K562 (cell line): Measurements from ENCODE around the gene CCNY.
"Not testable (repeated sequence)": the region's sequence is repeated elsewhere in the genome, so short reads cannot be mapped to it uniquely, and the experiment has no call there.

Experiments
- BMI1 ChIP-seq: fragments of 150-350 bp; IDR thresholded peaks from 2 replicates; pipeline ENCODE4 v1.6.1; 2014; ENCODE audit warnings: low read length
- CHCHD3 ChIP-seq: fragments of 250-450 bp; sonication (Bioruptor Pico); IDR thresholded peaks from 2 replicates; pipeline ENCODE4 v2.1.2; 2022; ENCODE audit warnings: mild to moderate bottlenecking
- ESRRA ChIP-seq: fragments of 450-650 bp; IDR thresholded peaks from 2 replicates; pipeline ENCODE4 v1.6.1; 2014; ENCODE audit warnings: low read depth, mild to moderate bottlenecking, moderate library complexity, borderline replicate concordance
- EZH2 ChIP-seq: IDR thresholded peaks from 2 replicates; pipeline ENCODE4 v1.6.1; 2012; ENCODE audit warnings: low read depth, mild to moderate bottlenecking, inconsistent platforms, low read length, borderline replicate concordance
- POLR2A ChIP-seq: fragments of 450-650 bp; conservative IDR thresholded peaks from 2 replicates; pipeline ENCODE4 v1.6.1; 2016
- RAD21 ChIP-seq, 2 experiments: fragments of 250-450 bp in 1 of 2; fragments of 450-650 bp in 1 of 2; sonication (Bioruptor Pico) in 1 of 2; formaldehyde crosslinking in 1 of 2; IDR thresholded peaks in 1 of 2; conservative IDR thresholded peaks in 1 of 2; 2 replicates each; pipeline versions ENCODE4 v1.4.0 to v1.8.0; 2020 to 2022; ENCODE audit warnings: mild to moderate bottlenecking in 2 of 2, moderate library complexity in 1 of 2
- TCF3 ChIP-seq: sonication (generic); formaldehyde crosslinking; IDR thresholded peaks from 2 replicates; pipeline ENCODE4 v1.4.0; 2020; ENCODE audit warnings: mild to moderate bottlenecking, missing genetic modification reagents
- THAP12 ChIP-seq: fragments of 250-450 bp; sonication (Bioruptor Pico); IDR thresholded peaks from 2 replicates; pipeline ENCODE4 v1.9.0; 2021; ENCODE audit warnings: mild to moderate bottlenecking, inconsistent platforms
- ZBTB43 ChIP-seq: sonication (generic); formaldehyde crosslinking; IDR thresholded peaks from 2 replicates; pipeline ENCODE4 v1.8.0; 2023; ENCODE audit warnings: mild to moderate bottlenecking, missing genetic modification reagents
- ZNF512 ChIP-seq: IDR thresholded peaks from 2 replicates; pipeline ENCODE4 v1.6.1; 2016; ENCODE audit warnings: missing genetic modification characterization, missing compliant biosample characterization
- TF ChIP-seq, protein P1 (sequence below): sonication (generic); formaldehyde crosslinking; IDR thresholded peaks from 2 replicates; pipeline ENCODE4 v1.8.1; 2023; ENCODE audit warnings: mild to moderate bottlenecking, missing genetic modification reagents
- TF ChIP-seq, protein P2 (sequence below): fragments of 450-650 bp; formaldehyde crosslinking; IDR thresholded peaks from 2 replicates; pipeline ENCODE4 v1.4.0; 2020; ENCODE audit warnings: mild to moderate bottlenecking, moderate library complexity
- TF ChIP-seq, protein P3 (sequence below): sonication (generic); formaldehyde crosslinking; IDR thresholded peaks from 2 replicates; pipeline ENCODE4 v1.8.0; 2022; ENCODE audit warnings: mild to moderate bottlenecking, missing genetic modification reagents

DNA sequence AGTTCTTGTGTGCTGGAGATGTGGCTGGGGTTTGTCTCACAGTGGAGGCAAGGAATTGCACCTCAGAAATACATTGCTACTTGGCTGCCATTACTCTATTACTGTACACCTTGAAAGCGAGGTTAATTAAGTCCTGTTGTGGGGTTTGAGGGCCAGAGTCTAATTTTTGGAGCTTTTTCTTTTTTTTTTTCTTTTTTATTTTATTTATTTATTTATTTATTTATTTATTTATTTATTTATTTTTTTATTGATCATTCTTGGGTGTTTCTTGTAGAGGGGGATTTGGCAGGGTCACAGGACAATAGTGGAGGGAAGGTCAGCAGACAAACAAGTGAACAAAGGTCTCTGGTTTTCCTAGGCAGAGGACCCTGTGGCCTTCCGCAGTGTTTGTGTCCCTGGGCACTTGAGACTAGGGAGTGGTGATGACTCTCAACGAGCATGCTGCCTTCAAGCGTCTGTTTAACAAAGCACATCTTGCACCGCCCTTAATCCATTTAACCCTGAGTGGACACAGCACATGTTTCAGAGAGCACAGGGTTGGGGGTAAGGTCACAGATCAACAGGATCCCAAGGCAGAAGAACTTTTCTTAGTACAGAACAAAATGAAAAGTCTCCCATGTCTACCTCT, 69.8 kb downstream of the CCNY start:
- TF ChIP-seq EZH2; RAD21 (CRISPR knock-in tag; conservative IDR thresholded peaks at IDR 0.05 in 1 of 2, IDR thresholded peaks at IDR 0.05 in 1 of 2); BMI1; ESRRA; POLR2A; CHCHD3 (CRISPR knock-in tag); TCF3 (CRISPR knock-in tag); THAP12 (CRISPR knock-in tag); ZNF512; ZBTB43: not testable (repeated sequence)
- TF ChIP-seq, protein P1, sequence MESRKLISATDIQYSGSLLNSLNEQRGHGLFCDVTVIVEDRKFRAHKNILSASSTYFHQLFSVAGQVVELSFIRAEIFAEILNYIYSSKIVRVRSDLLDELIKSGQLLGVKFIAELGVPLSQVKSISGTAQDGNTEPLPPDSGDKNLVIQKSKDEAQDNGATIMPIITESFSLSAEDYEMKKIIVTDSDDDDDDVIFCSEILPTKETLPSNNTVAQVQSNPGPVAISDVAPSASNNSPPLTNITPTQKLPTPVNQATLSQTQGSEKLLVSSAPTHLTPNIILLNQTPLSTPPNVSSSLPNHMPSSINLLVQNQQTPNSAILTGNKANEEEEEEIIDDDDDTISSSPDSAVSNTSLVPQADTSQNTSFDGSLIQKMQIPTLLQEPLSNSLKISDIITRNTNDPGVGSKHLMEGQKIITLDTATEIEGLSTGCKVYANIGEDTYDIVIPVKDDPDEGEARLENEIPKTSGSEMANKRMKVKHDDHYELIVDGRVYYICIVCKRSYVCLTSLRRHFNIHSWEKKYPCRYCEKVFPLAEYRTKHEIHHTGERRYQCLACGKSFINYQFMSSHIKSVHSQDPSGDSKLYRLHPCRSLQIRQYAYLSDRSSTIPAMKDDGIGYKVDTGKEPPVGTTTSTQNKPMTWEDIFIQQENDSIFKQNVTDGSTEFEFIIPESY (CRISPR knock-in tag): not testable (repeated sequence)
- TF ChIP-seq, protein P2, sequence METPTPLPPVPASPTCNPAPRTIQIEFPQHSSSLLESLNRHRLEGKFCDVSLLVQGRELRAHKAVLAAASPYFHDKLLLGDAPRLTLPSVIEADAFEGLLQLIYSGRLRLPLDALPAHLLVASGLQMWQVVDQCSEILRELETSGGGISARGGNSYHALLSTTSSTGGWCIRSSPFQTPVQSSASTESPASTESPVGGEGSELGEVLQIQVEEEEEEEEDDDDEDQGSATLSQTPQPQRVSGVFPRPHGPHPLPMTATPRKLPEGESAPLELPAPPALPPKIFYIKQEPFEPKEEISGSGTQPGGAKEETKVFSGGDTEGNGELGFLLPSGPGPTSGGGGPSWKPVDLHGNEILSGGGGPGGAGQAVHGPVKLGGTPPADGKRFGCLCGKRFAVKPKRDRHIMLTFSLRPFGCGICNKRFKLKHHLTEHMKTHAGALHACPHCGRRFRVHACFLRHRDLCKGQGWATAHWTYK: not testable (repeated sequence)
- TF ChIP-seq, protein P3, sequence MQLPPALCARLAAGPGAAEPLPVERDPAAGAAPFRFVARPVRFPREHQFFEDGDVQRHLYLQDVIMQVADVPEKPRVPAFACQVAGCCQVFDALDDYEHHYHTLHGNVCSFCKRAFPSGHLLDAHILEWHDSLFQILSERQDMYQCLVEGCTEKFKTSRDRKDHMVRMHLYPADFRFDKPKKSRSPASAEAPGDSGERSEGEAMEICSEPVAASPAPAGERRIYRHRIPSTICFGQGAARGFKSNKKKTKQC (CRISPR knock-in tag): not testable (repeated sequence)
